HEK293T (cell line): ENCODE measurements around the gene ALKBH5.

Experiments used
- CTCF ChIA-PET: fragments of 350-600 bp; formaldehyde crosslinking; extraction: SDS; loops from one replicate; lab custom pipeline; 2021; ENCODE audit warnings: antibody characterized with exemption, inconsistent platforms; lab: Yijun Ruan, JAX
- POLR2A ChIA-PET: fragments of 350-600 bp; formaldehyde crosslinking; extraction: SDS; loops from one replicate; lab custom pipeline; 2020; ENCODE audit warnings: antibody characterized with exemption, inconsistent platforms; lab: Yijun Ruan, JAX
- DNase-seq: peaks from one replicate; pipeline ENCODE4 v3.0.0; 2012; ENCODE audit warnings: mixed read lengths; ENCODE audit errors: extremely low spot score
- ARNT ChIP-seq: fragments of 450-650 bp; IDR thresholded peaks from 2 replicates; pipeline ENCODE4 v1.6.1; 2017; ENCODE audit warnings: mild to moderate bottlenecking
- BHLHE40 ChIP-seq: fragments of 450-650 bp; IDR thresholded peaks from 2 replicates; pipeline ENCODE4 v1.6.1; 2016; ENCODE audit warnings: mild to moderate bottlenecking, moderate library complexity, borderline replicate concordance
- CTBP1 ChIP-seq: fragments of 450-650 bp; IDR thresholded peaks from 2 replicates; pipeline ENCODE4 v1.6.1; 2016; ENCODE audit warnings: borderline replicate concordance
- ELF4 ChIP-seq: fragments of 450-650 bp; IDR thresholded peaks from 2 replicates; pipeline ENCODE4 v1.6.1; 2017; ENCODE audit warnings: antibody characterized with exemption
- FOXA1 ChIP-seq: fragments of 450-650 bp; IDR thresholded peaks from 2 replicates; pipeline ENCODE4 v1.6.1; 2016; ENCODE audit warnings: mild to moderate bottlenecking
- FOXK2 ChIP-seq: fragments of 450-650 bp; IDR thresholded peaks from 2 replicates; pipeline ENCODE4 v1.6.1; 2016; ENCODE audit warnings: mild to moderate bottlenecking
- FOXM1 ChIP-seq: fragments of 450-650 bp; IDR thresholded peaks from 2 replicates; pipeline ENCODE4 v1.6.1; 2017; ENCODE audit warnings: mild to moderate bottlenecking, borderline replicate concordance
- HDGF ChIP-seq: fragments of 450-650 bp; IDR thresholded peaks from 2 replicates; pipeline ENCODE4 v1.6.1; 2017; ENCODE audit warnings: antibody characterized with exemption, borderline replicate concordance
- L3MBTL2 ChIP-seq: fragments of 450-650 bp; conservative IDR thresholded peaks from 2 replicates; pipeline ENCODE4 v1.6.1; 2016; ENCODE audit warnings: mild to moderate bottlenecking
- LEF1 ChIP-seq: fragments of 450-650 bp; IDR thresholded peaks from 2 replicates; pipeline ENCODE4 v1.6.1; 2017; ENCODE audit warnings: mild to moderate bottlenecking, borderline replicate concordance
- NFRKB ChIP-seq: fragments of 450-650 bp; IDR thresholded peaks from 2 replicates; pipeline ENCODE4 v1.6.1; 2016; ENCODE audit warnings: mild to moderate bottlenecking, moderate library complexity
- SP1 ChIP-seq: fragments of 450-650 bp; IDR thresholded peaks from 2 replicates; pipeline ENCODE4 v1.6.1; 2017
- SUZ12 ChIP-seq: fragments of 450-650 bp; IDR thresholded peaks from 2 replicates; pipeline ENCODE4 v1.6.1; 2016; ENCODE audit warnings: mild to moderate bottlenecking
- TARDBP ChIP-seq: fragments of 450-650 bp; IDR thresholded peaks from 2 replicates; pipeline ENCODE4 v1.6.1; 2016
- ZNF384 ChIP-seq: fragments of 450-650 bp; IDR thresholded peaks from 2 replicates; pipeline ENCODE4 v1.6.1; 2016
- TF ChIP-seq, protein P1 (sequence below): fragments of 450-650 bp; IDR thresholded peaks from 2 replicates; pipeline ENCODE4 v1.6.1; 2016

The ALKBH5 gene

GRCh38 chr17:18139949-18140348, 43.7 kb upstream of the ALKBH5 start:
- POLR2A ChIA-PET: interaction anchor here (0.6 to 3.0 kb wide), 3 partner anchors 11 to 43 kb away, joined by 4 to 14 read pairs (median 8); partner anchors contain the start of gene ALKBH5
- CTCF ChIA-PET: interaction anchor here (0.6 to 1.4 kb wide), 2 partner anchors 13 to 46 kb away, joined by 3 to 7 read pairs; no protein-coding TSS in a partner anchor
- TF ChIP-seq LEF1: no peak
- TF ChIP-seq HDGF: no peak
- no peak for TF ChIP-seq FOXK2
- TF ChIP-seq, protein P1, sequence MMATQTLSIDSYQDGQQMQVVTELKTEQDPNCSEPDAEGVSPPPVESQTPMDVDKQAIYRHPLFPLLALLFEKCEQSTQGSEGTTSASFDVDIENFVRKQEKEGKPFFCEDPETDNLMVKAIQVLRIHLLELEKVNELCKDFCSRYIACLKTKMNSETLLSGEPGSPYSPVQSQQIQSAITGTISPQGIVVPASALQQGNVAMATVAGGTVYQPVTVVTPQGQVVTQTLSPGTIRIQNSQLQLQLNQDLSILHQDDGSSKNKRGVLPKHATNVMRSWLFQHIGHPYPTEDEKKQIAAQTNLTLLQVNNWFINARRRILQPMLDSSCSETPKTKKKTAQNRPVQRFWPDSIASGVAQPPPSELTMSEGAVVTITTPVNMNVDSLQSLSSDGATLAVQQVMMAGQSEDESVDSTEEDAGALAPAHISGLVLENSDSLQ: no peak
- no peak for TF ChIP-seq ARNT
- TF ChIP-seq ZNF384: no peak
- no peak for TF ChIP-seq CTBP1
- TF ChIP-seq FOXA1: no peak
- TF ChIP-seq ELF4: no peak
- no peak for TF ChIP-seq SUZ12
- no peak for TF ChIP-seq BHLHE40
- no peak for TF ChIP-seq NFRKB
- no peak for TF ChIP-seq SP1
- TF ChIP-seq FOXM1: no peak
- TF ChIP-seq L3MBTL2: no peak
- TF ChIP-seq TARDBP: no peak
- no peak for DNase-seq

GRCh38 chr17:18140648-18141047, 43.0 kb upstream of the ALKBH5 start:
- DNase-seq: no peak
- CTCF ChIA-PET: interaction anchor here (0.5 to 2.5 kb wide), 10 partner anchors 10 to 1910 kb away, joined by 3 to 24 read pairs (median 4); partner anchors contain the start of gene ALKBH5
- POLR2A ChIA-PET: interaction anchor here (1.2 kb wide), 1 partner anchor 43 kb away, joined by 4 read pairs; the partner anchor contains the start of gene ALKBH5
- TF ChIP-seq CTBP1 (no peak), LEF1 (no peak), ARNT (no peak), L3MBTL2 (no peak)
- TF ChIP-seq, protein P1: no peak

DNA sequence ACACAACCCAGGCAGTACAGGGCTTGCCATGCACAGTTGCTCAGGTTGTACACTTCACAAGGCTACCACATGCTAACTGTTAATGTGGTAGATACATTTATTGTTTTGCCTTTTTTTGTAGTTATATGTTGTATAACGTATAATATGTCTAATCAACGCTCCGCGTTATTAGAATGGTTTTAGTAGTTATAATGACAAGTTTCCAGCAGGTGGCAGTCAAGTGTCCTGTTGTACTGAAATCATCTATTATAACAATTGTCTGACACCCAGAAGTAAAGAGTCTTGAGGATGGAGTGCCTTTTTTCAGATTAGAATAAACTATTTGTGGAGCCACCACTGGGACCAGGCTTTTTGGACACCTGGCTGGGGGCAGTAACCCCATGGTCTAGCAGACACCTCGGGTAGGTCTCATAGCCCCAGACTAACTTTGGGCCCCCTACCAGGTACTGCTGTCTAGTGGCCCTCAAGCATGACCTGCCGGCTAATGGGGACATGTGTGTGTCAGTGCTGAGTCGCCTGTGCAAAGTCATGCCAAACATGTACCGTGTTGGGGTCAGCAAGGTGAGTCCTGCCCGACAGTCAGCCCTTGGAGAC, 42.3 kb upstream of the ALKBH5 start:
- ChIA-PET CTCF (interaction anchor here (0.5 to 2.5 kb wide), 13 partner anchors 10 to 1910 kb away, joined by 3 to 24 read pairs (median 4); partner anchors contain the start of gene ALKBH5), POLR2A (interaction anchor here (1.2 to 1.5 kb wide), 2 partner anchors 12 to 42 kb away, joined by 4 to 5 read pairs; partner anchors contain the start of gene ALKBH5)
- TF ChIP-seq, protein P1: peak; percentile 82
- TF ChIP-seq FOXK2: no peak
- TF ChIP-seq ARNT: no peak
- TF ChIP-seq LEF1: no peak
- DNase-seq: peak; percentile 55

- no peak for DNase-seq
- TF ChIP-seq SUZ12 (no peak), BHLHE40 (no peak), FOXA1 (no peak), LEF1 (no peak), L3MBTL2 (no peak), FOXM1 (no peak), FOXK2 (no peak), CTBP1 (no peak), SP1 (no peak), TARDBP (no peak), ARNT (no peak), HDGF (no peak), NFRKB (no peak), ZNF384 (no peak), ELF4 (no peak)
- TF ChIP-seq, protein P1: no peak
- ChIA-PET CTCF (interaction anchor here (0.8 to 2.5 kb wide), 3 partner anchors 12 to 85 kb away, joined by 3 to 24 read pairs (median 11); partner anchors contain the start of gene ALKBH5), POLR2A (interaction anchor here (1.5 kb wide), 1 partner anchor 11 kb away, joined by 5 read pairs; no protein-coding TSS in a partner anchor)
These were observed 41.2 kb upstream of the ALKBH5 start for GRCh38 chr17:18142417-18142816.

GRCh38 chr17:18143044-18143936, 40.3 kb upstream of the ALKBH5 start:
- DNase-seq: peak; percentile 58
- TF ChIP-seq L3MBTL2 (no peak), ELF4 (no peak), SUZ12 (no peak), CTBP1 (no peak), BHLHE40 (no peak), TARDBP (no peak), ZNF384 (no peak), FOXM1 (no peak), FOXA1 (no peak), FOXK2 (no peak), ARNT (no peak), LEF1 (no peak)
- CTCF ChIA-PET: interaction anchor here (0.6 to 2.5 kb wide), 10 partner anchors 9 to 78 kb away, joined by 3 to 24 read pairs (median 3); partner anchors contain the start of gene ALKBH5
- POLR2A ChIA-PET: interaction anchor here (1.5 to 1.6 kb wide), 2 partner anchors 10 to 40 kb away, joined by 5 to 11 read pairs; partner anchors contain the start of gene ALKBH5
